Psoas muscle (tissue), 8 donors: ENCODE data around the gene NUAK2. TPM values are rescaled to one million over a fixed set of nuclear protein-coding genes. Genes with fewer than 3 reads are reported as not detected.

Experiments
- ATAC-seq, 4 donors: fragments of 200-7000 bp; cut with Tn5 transposase; one replicate each; pipeline ENCODE4 v1.9.1; 2020; ENCODE audit warnings: moderate library complexity in 3 of 4, mild to moderate bottlenecking in 2 of 4
- DNase-seq, 2 donors: peaks; one replicate each; pipeline ENCODE4 v3.0.0-alpha.2; 2020
- H3K27ac ChIP-seq: fragments of 200-600 bp; one replicate; pipeline ENCODE4 v1.8.0; 2022
- H3K27me3 ChIP-seq, 3 donors: fragments of 200-600 bp in 1 of 3; one replicate each; pipeline versions ENCODE4 v1.6.1 to v1.8.0; 2013 to 2022; ENCODE audit warnings: low read length in 2 of 3, mild to moderate bottlenecking in 2 of 3, moderate library complexity in 1 of 3; ENCODE audit not compliant: insufficient read depth in 3 of 3
- H3K36me3 ChIP-seq, 2 donors: fragments of 200-600 bp in 1 of 2; one replicate each; pipeline versions ENCODE4 v1.6.1 to v1.8.0; 2013 to 2022; ENCODE audit warnings: low read depth in 1 of 2, mild to moderate bottlenecking in 1 of 2, moderate library complexity in 1 of 2; ENCODE audit not compliant: insufficient read depth in 1 of 2
- H3K4me1 ChIP-seq: fragments of 200-600 bp; one replicate; pipeline ENCODE4 v1.8.0; 2022
- H3K4me3 ChIP-seq: fragments of 200-600 bp; one replicate; pipeline ENCODE4 v1.8.0; 2022; ENCODE audit warnings: mild to moderate bottlenecking
- H3K9me3 ChIP-seq: fragments of 200-600 bp; one replicate; pipeline ENCODE4 v1.8.0; 2022
- WGBS, 3 donors: extraction: QIAGEN DNeasy Blood & Tissue Kit; methylation state at CpG; one replicate each; pipeline versions ENCODE4 v1.1.6 to v1.1.7; 2013; 5-methylcytosine and 5-hydroxymethylcytosine counted together
- intact Hi-C, 2 donors: fragments of 100-400 bp; cut with DNase I; formaldehyde crosslinking; loops; one replicate each; pipeline versions ENCODE4 v1.11.0 to v1.14.2; 2022
- polyA plus RNA-seq, 3 donors: library from polyadenylated mRNA; stranded (reverse); fragments of 200-250 nt; gene quantifications; one replicate each; pipeline ENCODE4 v1.2.3, GENCODE V29; 2013
- total RNA-seq, 4 donors: library from RNA; stranded (reverse); fragmentation: NEBNext Ultra II Directional in 2 of 4; extraction: Animal tissue kit (Norgen Biotek cat#: 25700) in 2 of 4; gene quantifications; one replicate each; pipeline versions ENCODE4 v1.2.1 to v1.2.4, GENCODE V29; 2021 to 2023
- TF ChIP-seq, protein P1 (sequence below): fragments of 200-600 bp; IDR thresholded peaks from one replicate; pipeline ENCODE4 v1.8.0; 2022; ENCODE audit warnings: antibody characterized with exemption
- donor health status: healthy with polysubstance abuse.
- donor health status: DM: no; HTN: no; CAD: no; lungs with moderate emphysema.
- donor health status: Bipolar disorder and iron deficiency.
- donor health status: healthy.
- donor health status: DM: yes; HTN: yes; CAD: no.
- donor health status: DM: no; HTN: no; CAD: no.
- donor health status: DM: no; HTN: no; CAD: no.
- donor health status: DM: yes; HTN: yes; CAD: no.

NUAK2 gene
- total and polyA plus RNA-seq, 7 donors, result 0.20 to 1.3 (median 0.55) TPM

DNA sequence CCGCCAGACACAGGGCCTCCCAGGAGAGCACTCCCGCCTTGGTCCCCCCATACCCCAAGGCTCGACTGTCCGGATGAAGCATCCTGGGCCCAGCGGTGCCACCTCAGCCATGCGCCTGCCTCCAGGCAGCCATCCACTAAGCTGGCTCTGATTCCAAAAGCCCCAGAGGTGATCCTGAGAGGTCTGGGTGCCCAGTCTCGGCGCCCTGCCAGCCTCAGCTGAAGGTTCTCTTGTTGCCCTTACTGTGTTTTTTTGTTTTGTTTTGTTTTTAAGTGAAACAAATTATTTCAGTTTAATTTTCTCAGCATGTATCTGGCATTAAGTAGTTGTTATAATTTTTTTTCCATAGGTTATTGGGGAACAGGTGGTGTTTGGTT lies 44.9 kb downstream of the NUAK2 start:
- Histone ChIP-seq H3K27ac (no peak overlapping the region), H3K36me3 (peaks cover 0 to 13% of the 10 kb centered on the region in 2 donors), H3K4me3 (no peak overlapping the region), H3K9me3 (no peaks in the 10 kb centered on the region), H3K27me3 (no peaks in the 10 kb centered on the region), H3K4me1 (peaks cover 17% of the 10 kb centered on the region)
- no peak for ATAC-seq
- 75 to 84% (median 82%) methylated on average over 8 of the region's 8 CpGs for WGBS, 3 donors
- intact Hi-C loops, result loop anchor here in 1 of 2 donors (10.0 kb wide), 1 partner anchor 248 kb away; no protein-coding TSS in a partner anchor
- TF ChIP-seq, protein P1, sequence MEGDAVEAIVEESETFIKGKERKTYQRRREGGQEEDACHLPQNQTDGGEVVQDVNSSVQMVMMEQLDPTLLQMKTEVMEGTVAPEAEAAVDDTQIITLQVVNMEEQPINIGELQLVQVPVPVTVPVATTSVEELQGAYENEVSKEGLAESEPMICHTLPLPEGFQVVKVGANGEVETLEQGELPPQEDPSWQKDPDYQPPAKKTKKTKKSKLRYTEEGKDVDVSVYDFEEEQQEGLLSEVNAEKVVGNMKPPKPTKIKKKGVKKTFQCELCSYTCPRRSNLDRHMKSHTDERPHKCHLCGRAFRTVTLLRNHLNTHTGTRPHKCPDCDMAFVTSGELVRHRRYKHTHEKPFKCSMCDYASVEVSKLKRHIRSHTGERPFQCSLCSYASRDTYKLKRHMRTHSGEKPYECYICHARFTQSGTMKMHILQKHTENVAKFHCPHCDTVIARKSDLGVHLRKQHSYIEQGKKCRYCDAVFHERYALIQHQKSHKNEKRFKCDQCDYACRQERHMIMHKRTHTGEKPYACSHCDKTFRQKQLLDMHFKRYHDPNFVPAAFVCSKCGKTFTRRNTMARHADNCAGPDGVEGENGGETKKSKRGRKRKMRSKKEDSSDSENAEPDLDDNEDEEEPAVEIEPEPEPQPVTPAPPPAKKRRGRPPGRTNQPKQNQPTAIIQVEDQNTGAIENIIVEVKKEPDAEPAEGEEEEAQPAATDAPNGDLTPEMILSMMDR, result no peak
- no peak for DNase-seq

DNA sequence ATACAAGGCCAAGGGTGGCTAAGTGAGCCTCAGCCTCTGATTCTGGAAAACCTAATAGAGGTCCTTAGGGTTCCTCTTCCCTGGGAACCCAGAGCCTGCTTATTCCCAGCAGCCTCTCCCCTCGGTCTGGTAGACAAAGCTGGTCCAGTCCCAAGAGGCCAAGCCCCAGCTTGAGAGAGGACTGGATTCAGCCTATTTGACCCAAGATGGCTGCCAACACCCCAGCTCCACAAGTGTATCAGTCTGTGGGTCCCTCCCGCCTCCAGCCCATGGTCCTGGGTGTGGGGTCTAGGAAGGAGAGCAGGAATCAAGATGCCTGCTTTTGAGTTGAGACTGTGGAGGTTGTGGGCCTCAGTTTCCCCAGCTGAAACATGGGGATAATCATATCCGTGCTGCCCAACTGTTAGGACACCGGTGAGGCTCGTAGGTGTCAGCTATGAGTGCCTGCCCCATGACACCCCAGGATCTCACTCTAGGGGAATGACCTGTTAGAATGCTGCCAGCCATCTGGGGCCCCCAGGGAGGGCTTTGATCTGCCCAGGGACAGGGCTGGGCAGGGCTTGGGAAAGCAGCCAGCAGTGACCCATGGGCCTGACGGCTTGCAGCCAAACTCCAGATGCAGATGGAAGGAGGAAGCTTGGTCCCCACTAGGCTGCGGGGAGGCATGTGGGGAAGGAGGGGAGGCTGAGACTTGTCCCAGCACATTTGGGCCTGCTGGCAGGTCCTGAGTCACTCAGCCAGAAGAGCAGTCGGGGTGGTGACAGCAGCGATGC lies 45.4 kb downstream of the NUAK2 start:
- no peaks in the 10 kb centered on the region for H3K9me3 ChIP-seq
- H3K4me3 ChIP-seq, result no peak overlapping the region
- peaks cover 22% of the 10 kb centered on the region for H3K4me1 ChIP-seq
- DNase-seq (no peak), ATAC-seq (no peak)
- WGBS, 3 donors, result 74 to 84% (median 83%) methylated on average over 8 to 9 of the region's 9 CpGs
- no peak overlapping the region for H3K27ac ChIP-seq
- TF ChIP-seq, protein P1, result no peak
- H3K27me3 ChIP-seq, result no peaks in the 10 kb centered on the region
- peaks cover 0 to 15% of the 10 kb centered on the region in 2 donors for H3K36me3 ChIP-seq
- intact Hi-C loops, result loop anchor here in 1 of 2 donors (10.0 kb wide), 1 partner anchor 249 kb away; no protein-coding TSS in a partner anchor

DNA sequence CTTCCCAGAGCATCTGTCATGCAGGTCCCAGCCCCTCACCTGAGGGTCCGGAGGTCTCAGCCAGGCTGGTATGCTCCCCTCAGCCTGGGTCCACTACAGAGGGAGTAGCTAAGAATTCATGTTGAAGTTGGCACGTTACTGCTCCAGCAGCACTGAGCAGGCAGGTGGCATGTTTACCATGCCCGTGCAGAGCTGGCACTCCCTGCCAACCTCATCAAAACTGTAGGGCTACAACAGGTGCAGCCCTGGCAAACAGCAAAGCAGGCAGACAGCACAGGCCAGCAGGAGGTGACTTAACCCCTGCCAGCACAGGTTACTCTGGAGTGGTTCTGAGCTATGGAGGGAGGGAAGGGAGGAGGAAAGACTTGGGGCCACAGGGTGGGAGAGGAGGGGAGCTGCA lies 46.4 kb downstream of the NUAK2 start:
- ATAC-seq (peak in 1 of 4 donors; percentile 62), DNase-seq (no peak)
- peaks cover 32% of the 10 kb centered on the region for H3K4me1 ChIP-seq
- H3K9me3 ChIP-seq, result no peaks in the 10 kb centered on the region
- H3K4me3 ChIP-seq, result no peak overlapping the region
- TF ChIP-seq, protein P1, result no peak
- WGBS, 3 donors, result 50 to 53% (median 52%) methylated on average over 3 of the region's 3 CpGs
- intact Hi-C loops, result loop anchor here in 1 of 2 donors (10.0 kb wide), 1 partner anchor 250 kb away; no protein-coding TSS in a partner anchor
- no peak overlapping the region for H3K27ac ChIP-seq
- H3K27me3 ChIP-seq, result no peaks in the 10 kb centered on the region
- H3K36me3 ChIP-seq, result peaks cover 0 to 15% of the 10 kb centered on the region in 2 donors

DNA sequence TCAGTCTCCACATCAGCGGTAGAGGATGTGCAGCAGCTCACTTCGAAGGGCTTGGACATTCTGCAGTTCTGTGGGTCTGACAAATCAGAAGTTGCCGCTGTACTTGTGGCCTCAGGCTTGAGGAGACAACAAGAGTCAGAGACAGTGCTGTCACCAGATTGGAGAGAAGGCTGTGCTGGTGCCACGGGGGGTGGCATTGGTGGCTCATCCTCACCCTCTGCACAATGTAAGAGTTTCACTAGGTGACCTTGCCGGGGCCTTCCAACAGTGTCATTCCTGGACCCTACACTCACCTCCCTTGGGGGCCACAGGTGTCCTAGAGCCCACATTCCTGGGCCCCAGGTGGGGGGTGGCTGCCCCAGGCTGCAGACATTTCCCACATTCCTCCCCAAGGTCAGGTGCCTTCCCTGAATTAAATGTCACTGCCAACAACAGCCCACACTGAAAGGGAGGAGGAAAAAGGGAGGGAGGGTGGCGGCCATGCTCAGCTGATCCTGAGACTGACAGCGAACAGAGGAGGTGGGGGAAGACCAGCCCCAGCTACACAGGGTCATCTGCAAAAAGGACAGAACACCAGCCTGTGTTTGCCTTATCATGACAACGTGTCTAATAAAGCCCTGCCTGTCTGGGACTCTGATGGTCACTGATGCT lies 47.4 kb downstream of the NUAK2 start:
- H3K27ac ChIP-seq, result no peak overlapping the region
- no peaks in the 10 kb centered on the region for H3K9me3 ChIP-seq
- intact Hi-C loops, result loop anchor here in 1 of 2 donors (5.0 to 10.0 kb wide), 2 partner anchors 163 to 251 kb away; no protein-coding TSS in a partner anchor
- peaks cover 0 to 22% of the 10 kb centered on the region in 2 donors for H3K36me3 ChIP-seq
- ATAC-seq, result no peak
- DNase-seq, result no peak
- H3K4me1 ChIP-seq, result peaks cover 32% of the 10 kb centered on the region
- no peak overlapping the region for H3K4me3 ChIP-seq
- TF ChIP-seq, protein P1, result no peak
- no peaks in the 10 kb centered on the region for H3K27me3 ChIP-seq
- 74 to 92% (median 79%) methylated on average over 8 of the region's 8 CpGs for WGBS, 3 donors
